ENCODE results near the gene ST3GAL3. TPM values are rescaled to one million over a fixed set of nuclear protein-coding genes. Genes with fewer than 3 reads are reported as not detected.
A peak's percentile ranks its signal among the peaks of the same experiment; 100 is the strongest.

ST3GAL3 gene
- total and polyA plus RNA-seq, 7 donors, result 22.2 to 53.2 (median 44.5) TPM

DNA sequence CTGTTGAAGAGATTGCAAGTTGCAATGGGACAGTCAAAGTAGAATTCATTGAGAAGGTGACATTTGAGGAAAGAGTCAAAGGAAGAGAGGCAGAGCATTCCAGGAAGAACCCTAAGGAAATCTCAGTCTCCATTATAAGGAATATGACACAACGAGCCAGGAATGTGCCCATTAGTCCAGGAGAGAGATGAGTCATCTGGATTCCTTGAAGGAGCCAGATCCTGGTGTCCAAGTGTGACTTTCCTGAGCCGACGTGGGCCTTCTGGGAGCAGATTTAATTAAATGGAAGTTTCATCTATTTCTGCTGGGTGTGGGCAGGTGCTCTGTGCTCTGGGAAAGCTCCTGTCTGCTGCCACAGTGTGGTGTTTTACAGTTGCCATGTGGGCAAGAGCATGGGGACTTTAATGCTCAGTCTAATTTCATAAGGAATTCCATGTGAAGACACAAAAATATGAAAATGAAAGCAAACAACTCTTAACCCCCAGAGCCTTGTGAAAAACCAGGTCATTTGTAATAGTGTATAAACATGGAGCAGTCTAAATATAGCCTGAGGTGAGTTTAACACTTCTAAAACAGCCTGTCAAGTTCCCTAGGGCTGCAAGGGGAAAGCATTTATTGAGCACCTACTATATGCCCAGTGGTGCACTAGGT lies 114.8 kb downstream of the ST3GAL3 start:
- DNase-seq, result no peak
- peaks cover 4% of the 10 kb centered on the region for H3K9me3 ChIP-seq
- H3K4me1 ChIP-seq, result peaks cover 20% of the 10 kb centered on the region
- 6 to 10% (median 10%) methylated on average over 3 of the region's 3 CpGs for WGBS, 3 donors
- H3K36me3 ChIP-seq (ENCODE audit: insufficient read depth in 1 of 2, low read depth in 1 of 2), result peaks cover 0 to 8% of the 10 kb centered on the region in 2 donors
- intact Hi-C loops (cut with DNase I), result loop anchor here in 1 of 2 donors (5.0 kb wide), 1 partner anchor 35 kb away; no protein-coding TSS in a partner anchor
- H3K4me3 ChIP-seq, result no peak overlapping the region
- H3K27ac ChIP-seq, result peak overlapping the region; percentile 54
- ATAC-seq, result peak; percentile 94 to 99 (median 97)
- no peaks in the 10 kb centered on the region for H3K27me3 ChIP-seq (ENCODE audit: insufficient read depth in 3 of 3, low read length in 2 of 3)
- TF ChIP-seq, protein P1, sequence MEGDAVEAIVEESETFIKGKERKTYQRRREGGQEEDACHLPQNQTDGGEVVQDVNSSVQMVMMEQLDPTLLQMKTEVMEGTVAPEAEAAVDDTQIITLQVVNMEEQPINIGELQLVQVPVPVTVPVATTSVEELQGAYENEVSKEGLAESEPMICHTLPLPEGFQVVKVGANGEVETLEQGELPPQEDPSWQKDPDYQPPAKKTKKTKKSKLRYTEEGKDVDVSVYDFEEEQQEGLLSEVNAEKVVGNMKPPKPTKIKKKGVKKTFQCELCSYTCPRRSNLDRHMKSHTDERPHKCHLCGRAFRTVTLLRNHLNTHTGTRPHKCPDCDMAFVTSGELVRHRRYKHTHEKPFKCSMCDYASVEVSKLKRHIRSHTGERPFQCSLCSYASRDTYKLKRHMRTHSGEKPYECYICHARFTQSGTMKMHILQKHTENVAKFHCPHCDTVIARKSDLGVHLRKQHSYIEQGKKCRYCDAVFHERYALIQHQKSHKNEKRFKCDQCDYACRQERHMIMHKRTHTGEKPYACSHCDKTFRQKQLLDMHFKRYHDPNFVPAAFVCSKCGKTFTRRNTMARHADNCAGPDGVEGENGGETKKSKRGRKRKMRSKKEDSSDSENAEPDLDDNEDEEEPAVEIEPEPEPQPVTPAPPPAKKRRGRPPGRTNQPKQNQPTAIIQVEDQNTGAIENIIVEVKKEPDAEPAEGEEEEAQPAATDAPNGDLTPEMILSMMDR (IDR thresholded peaks at IDR 0.05), result no peak

DNA sequence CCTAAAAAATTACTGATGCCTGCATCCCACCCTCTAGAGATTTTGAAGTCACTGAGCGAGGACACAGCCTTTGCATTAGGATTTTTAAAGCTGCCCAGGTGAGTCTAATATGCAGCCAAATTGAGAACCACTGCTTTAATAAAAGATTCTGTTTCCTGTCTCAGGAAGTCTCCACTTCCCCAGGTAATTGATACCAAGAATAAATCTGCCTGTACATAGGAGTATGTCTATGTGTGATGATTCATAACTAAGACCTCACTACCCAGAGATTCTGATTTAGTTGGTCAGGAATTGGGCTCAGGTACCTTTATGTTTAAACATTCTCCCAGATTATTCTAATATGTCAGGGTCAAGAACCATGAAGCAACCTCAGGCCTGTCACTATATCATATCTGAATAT lies 117.5 kb downstream of the ST3GAL3 start:
- intact Hi-C loops (cut with DNase I), result loop anchor here in 1 of 2 donors (5.0 kb wide), 1 partner anchor 37 kb away; no protein-coding TSS in a partner anchor
- Histone ChIP-seq H3K27me3 (ENCODE audit: insufficient read depth in 3 of 3, low read length in 2 of 3) (no peaks in the 10 kb centered on the region), H3K4me3 (no peak overlapping the region), H3K4me1 (peaks cover 20% of the 10 kb centered on the region), H3K27ac (no peak overlapping the region), H3K9me3 (no peaks in the 10 kb centered on the region), H3K36me3 (ENCODE audit: insufficient read depth in 1 of 2, low read depth in 1 of 2) (peaks cover 0 to 8% of the 10 kb centered on the region in 2 donors)
- no peak for DNase-seq
- 91 to 95% (median 92%) methylated on average over 1 of the region's 1 CpG for WGBS, 3 donors
- TF ChIP-seq, protein P1 (IDR thresholded peaks at IDR 0.05), result no peak
- ATAC-seq, result no peak

DNA sequence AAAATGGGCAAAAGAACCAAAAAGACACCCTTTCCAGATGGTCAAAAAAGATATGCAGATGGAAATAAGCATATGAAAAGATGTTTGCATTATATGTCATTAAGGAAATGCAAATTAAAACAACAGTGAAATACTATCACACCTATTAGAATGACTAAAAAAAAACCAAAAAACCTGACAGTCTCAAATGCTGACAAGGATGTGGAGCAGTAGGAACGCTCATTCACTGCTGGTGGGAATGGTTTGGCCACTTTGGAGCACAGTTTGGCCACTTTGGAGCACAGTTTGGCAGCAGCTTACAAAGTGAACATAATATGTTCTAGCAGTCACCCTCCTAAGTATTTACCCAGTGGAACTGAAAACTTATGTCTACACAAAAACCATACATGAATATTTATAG lies 121.2 kb downstream of the ST3GAL3 start:
- Histone ChIP-seq H3K36me3 (ENCODE audit: insufficient read depth in 1 of 2, low read depth in 1 of 2) (peaks cover 0 to 8% of the 10 kb centered on the region in 2 donors), H3K4me1 (no peaks in the 10 kb centered on the region), H3K27ac (no peak overlapping the region), H3K9me3 (no peaks in the 10 kb centered on the region), H3K27me3 (ENCODE audit: insufficient read depth in 3 of 3, low read length in 2 of 3) (no peaks in the 10 kb centered on the region), H3K4me3 (no peak overlapping the region)
- ATAC-seq, result no peak
- WGBS, 3 donors, result 69 to 97% (median 91%) methylated on average over 1 of the region's 1 CpG
- TF ChIP-seq, protein P1 (IDR thresholded peaks at IDR 0.05), result no peak
- intact Hi-C loops (cut with DNase I), result no loop called here
- no peak for DNase-seq

DNA sequence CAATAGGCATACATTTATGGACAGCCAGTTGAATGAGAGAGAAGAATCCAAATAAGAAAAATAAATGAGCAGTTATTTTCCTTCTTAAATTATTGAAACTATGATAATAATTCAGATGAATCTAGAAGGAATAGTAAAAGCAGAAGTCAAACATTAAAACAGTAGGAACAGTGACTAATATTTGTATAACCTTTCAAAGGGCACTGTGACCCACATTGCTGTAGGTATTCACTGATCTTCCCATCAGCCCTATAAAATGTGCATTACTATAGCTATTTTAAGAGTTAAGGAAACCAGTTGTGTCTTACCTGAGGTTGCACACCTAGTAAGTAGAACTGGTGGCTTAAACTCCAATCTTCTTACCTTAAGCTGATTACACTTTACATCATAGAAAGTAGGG lies 123.5 kb downstream of the ST3GAL3 start:
- no peak overlapping the region for H3K4me3 ChIP-seq
- H3K27me3 ChIP-seq (ENCODE audit: insufficient read depth in 3 of 3, low read length in 2 of 3), result no peaks in the 10 kb centered on the region
- peaks cover 0 to 3% of the 10 kb centered on the region in 2 donors for H3K36me3 ChIP-seq (ENCODE audit: insufficient read depth in 1 of 2, low read depth in 1 of 2)
- intact Hi-C loops (cut with DNase I), result no loop called here
- no peak for ATAC-seq
- no peak for DNase-seq
- H3K9me3 ChIP-seq, result no peaks in the 10 kb centered on the region
- peaks cover 3% of the 10 kb centered on the region for H3K4me1 ChIP-seq
- TF ChIP-seq, protein P1 (IDR thresholded peaks at IDR 0.05), result no peak
- H3K27ac ChIP-seq, result no peak overlapping the region

DNA sequence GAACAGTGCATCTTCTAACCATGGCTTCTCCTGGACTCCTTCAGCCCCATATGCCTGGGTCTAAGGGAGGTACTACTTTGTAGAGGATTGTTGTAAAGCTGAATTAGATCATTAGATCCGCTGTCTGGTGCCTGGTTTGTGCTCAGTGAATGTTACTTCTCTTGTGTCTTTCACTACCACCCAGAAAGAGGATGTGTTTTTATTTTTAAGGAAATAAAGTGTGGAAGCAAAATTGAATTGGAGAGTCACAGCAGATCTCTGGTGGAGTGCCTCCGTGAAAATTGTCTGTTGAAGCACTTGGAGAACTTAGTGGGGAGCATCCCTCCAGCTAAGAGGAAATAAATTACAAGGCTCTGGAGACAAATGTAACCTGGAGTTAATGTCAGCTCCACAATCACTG lies 124.5 kb downstream of the ST3GAL3 start:
- H3K4me3 ChIP-seq, result no peak overlapping the region
- TF ChIP-seq, protein P1 (IDR thresholded peaks at IDR 0.05), result no peak
- H3K27me3 ChIP-seq (ENCODE audit: insufficient read depth in 3 of 3, low read length in 2 of 3), result no peaks in the 10 kb centered on the region
- intact Hi-C loops (cut with DNase I), result no loop called here
- H3K9me3 ChIP-seq, result no peaks in the 10 kb centered on the region
- no peak for ATAC-seq
- H3K4me1 ChIP-seq, result peaks cover 10% of the 10 kb centered on the region
- H3K27ac ChIP-seq, result no peak overlapping the region
- H3K36me3 ChIP-seq (ENCODE audit: insufficient read depth in 1 of 2, low read depth in 1 of 2), result no peaks in the 10 kb centered on the region
- WGBS, 3 donors, result 89 to 94% (median 93%) methylated on average over 2 of the region's 2 CpGs
- no peak for DNase-seq

Measured in psoas muscle (tissue), 8 donors.